MCF 10A (cell line): ENCODE results near the gene MYOT. TPM values are rescaled to one million over a fixed set of nuclear protein-coding genes. Genes with fewer than 3 reads are reported as not detected.

Source experiments
- BruUV-seq: library from RNA; stranded (reverse); fragments of 400-500 nt; replicated peaks from 2 replicates; lab custom pipeline; 2021; lab: Mats Ljungman, UMichigan
- CTCF ChIA-PET: fragments of 300-600 bp; sonication (Branson Sonifier 250); formaldehyde crosslinking; extraction: SDS; loops from one replicate; lab custom pipeline; 2021; ENCODE audit warnings: antibody characterized with exemption, inconsistent platforms; lab: Yijun Ruan, JAX
- POLR2A ChIA-PET: fragments of 300-600, 350-650 bp; sonication (Branson Sonifier 250); formaldehyde crosslinking; extraction: SDS; loops from one replicate; lab custom pipeline; 2020; ENCODE audit warnings: antibody characterized with exemption, inconsistent platforms; lab: Yijun Ruan, JAX
- DNase-seq: peaks from one replicate; pipeline ENCODE4 v3.0.0-alpha.2; 2018; ENCODE audit not compliant: unreplicated experiment
- H3K27ac Mint-ChIP-seq: one replicate; pipeline ENCODE4 v1.8.0; 2022; ENCODE audit warnings: mild to moderate bottlenecking, low read depth, mixed read lengths; ENCODE audit not compliant: unreplicated experiment
- H3K27me3 Mint-ChIP-seq: one replicate; pipeline ENCODE4 v1.8.0; 2022; ENCODE audit warnings: mixed read lengths; ENCODE audit not compliant: insufficient read depth, unreplicated experiment
- H3K36me3 Mint-ChIP-seq: one replicate; pipeline ENCODE4 v1.8.0; 2022; ENCODE audit warnings: mild to moderate bottlenecking, moderate library complexity, mixed read lengths; ENCODE audit not compliant: insufficient read depth, unreplicated experiment
- H3K4me1 Mint-ChIP-seq: one replicate; pipeline ENCODE4 v1.8.0; 2022; ENCODE audit warnings: mixed read lengths; ENCODE audit not compliant: insufficient read depth, unreplicated experiment
- H3K4me3 Mint-ChIP-seq: one replicate; pipeline ENCODE4 v1.8.0; 2022; ENCODE audit warnings: mild to moderate bottlenecking, moderate library complexity, mixed read lengths; ENCODE audit not compliant: unreplicated experiment
- H3K9me3 Mint-ChIP-seq: one replicate; pipeline ENCODE4 v1.8.0; 2022; ENCODE audit warnings: mixed read lengths; ENCODE audit not compliant: unreplicated experiment
- intact Hi-C: fragments of 100-400 bp; cut with micrococcal nuclease; formaldehyde crosslinking; loops from 2 replicates; pipeline ENCODE4 v1.14.1; 2022
- total RNA-seq: library from RNA; stranded (reverse); gene quantifications from 2 replicates; pipeline ENCODE4 v1.2.3, GENCODE V29; 2022
- TF ChIP-seq, protein P1 (sequence below): fragments of 200-600 bp; IDR thresholded peaks from one replicate; pipeline ENCODE4 v1.8.0; 2022; ENCODE audit warnings: antibody characterized with exemption, mild to moderate bottlenecking; ENCODE audit not compliant: unreplicated experiment

MYOT gene
- total RNA-seq, 1 experiment from 2014 or later = not detected

DNA sequence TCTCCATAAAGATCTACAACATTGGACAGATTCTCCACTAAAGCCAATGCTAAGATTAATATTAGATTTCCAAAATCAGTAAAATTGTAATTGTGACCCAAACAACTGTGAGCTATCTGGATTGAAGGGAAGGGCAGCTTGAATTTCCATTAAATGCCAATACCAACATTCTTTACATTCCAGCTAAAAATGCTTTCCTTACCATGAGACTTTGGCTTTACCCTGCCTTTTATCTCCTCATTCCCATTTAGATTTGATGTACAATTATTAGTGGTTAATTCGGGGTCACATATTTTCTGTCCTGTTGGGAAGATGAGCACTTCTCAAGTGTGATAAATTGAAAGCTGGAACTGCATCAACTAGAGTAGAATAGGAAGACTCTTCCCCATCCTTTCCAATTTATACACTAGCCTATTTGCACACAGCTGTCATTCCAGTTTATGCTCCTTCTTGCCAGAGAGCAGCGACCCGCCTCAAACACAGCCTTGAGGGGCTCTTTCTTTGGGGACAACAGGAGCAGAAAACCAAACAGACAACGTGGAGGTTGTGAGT lies 33.1 kb upstream of the MYOT start:
- H3K27ac Mint-ChIP-seq = no peak overlapping the region
- peaks cover 11% of the 10 kb centered on the region for H3K4me1 Mint-ChIP-seq
- ChIA-PET CTCF (interaction anchor here (0.6 to 1.1 kb wide), 5 partner anchors 11 to 205 kb away, joined by 3 to 7 read pairs (median 3); no protein-coding TSS in a partner anchor), POLR2A (interaction anchor here (0.5 to 1.5 kb wide), 7 partner anchors 12 to 198 kb away, joined by 3 to 5 read pairs (median 3); partner anchors contain the start of gene FAM13B)
- H3K9me3 Mint-ChIP-seq = no peaks in the 10 kb centered on the region
- intact Hi-C loops = no loop called here
- no peak overlapping the region for H3K4me3 Mint-ChIP-seq
- H3K27me3 Mint-ChIP-seq = peaks cover 3% of the 10 kb centered on the region
- DNase-seq = no peak
- no peaks in the 10 kb centered on the region for H3K36me3 Mint-ChIP-seq
- no TSS peak for BruUV-seq
- TF ChIP-seq, protein P1, sequence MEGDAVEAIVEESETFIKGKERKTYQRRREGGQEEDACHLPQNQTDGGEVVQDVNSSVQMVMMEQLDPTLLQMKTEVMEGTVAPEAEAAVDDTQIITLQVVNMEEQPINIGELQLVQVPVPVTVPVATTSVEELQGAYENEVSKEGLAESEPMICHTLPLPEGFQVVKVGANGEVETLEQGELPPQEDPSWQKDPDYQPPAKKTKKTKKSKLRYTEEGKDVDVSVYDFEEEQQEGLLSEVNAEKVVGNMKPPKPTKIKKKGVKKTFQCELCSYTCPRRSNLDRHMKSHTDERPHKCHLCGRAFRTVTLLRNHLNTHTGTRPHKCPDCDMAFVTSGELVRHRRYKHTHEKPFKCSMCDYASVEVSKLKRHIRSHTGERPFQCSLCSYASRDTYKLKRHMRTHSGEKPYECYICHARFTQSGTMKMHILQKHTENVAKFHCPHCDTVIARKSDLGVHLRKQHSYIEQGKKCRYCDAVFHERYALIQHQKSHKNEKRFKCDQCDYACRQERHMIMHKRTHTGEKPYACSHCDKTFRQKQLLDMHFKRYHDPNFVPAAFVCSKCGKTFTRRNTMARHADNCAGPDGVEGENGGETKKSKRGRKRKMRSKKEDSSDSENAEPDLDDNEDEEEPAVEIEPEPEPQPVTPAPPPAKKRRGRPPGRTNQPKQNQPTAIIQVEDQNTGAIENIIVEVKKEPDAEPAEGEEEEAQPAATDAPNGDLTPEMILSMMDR = no peak

DNA sequence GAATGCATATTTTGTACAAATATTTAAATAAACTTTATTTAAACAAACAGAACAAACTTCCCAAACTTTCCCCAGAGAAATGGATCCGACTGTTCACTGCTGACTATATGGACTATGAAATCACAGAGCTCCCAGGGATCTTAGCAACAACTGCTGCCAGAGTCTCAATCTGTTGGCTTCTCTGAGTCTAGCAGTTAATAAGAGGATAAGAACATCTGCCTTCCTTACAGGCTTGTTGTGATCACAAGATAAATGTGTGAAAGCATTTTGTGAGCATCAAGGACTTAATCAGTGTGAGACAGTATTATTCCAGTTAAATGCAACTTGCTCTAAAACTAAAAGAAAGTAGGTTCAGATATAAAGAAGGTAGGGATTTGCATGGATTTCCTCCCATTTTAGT lies 31.4 kb upstream of the MYOT start:
- Mint-ChIP-seq H3K27ac (no peak overlapping the region), H3K36me3 (no peaks in the 10 kb centered on the region), H3K4me1 (peaks cover 11% of the 10 kb centered on the region), H3K4me3 (no peak overlapping the region), H3K9me3 (no peaks in the 10 kb centered on the region), H3K27me3 (peaks cover 17% of the 10 kb centered on the region)
- TF ChIP-seq, protein P1 = no peak
- no TSS peak for BruUV-seq
- no peak for DNase-seq
- CTCF ChIA-PET = no interaction called here
- intact Hi-C loops = no loop called here
- POLR2A ChIA-PET = interaction anchor here (0.6 to 1.1 kb wide), 2 partner anchors 11 to 77 kb away, joined by 3 to 4 read pairs; no protein-coding TSS in a partner anchor

DNA sequence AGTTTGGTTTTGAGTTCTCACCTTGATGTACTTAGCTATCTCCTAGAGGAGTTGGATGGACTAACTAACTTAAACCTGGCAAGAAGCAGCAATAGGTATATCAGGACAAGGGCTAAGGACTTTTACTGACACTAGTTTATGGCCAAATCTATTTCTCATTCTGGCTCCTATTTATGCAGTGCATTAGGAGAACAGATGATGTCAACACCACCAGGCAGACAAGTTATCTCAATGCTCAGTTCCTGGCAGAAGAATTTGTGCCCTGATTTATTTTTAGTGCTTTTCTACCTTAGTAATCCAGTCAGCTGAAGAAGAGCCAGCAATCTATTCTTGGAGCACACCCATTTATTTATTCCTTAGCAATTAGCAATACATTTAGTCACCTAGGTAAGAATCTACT lies 30.7 kb upstream of the MYOT start:
- intact Hi-C loops = no loop called here
- DNase-seq = no peak
- Mint-ChIP-seq H3K27me3 (peaks cover 23% of the 10 kb centered on the region), H3K9me3 (no peaks in the 10 kb centered on the region), H3K4me3 (no peak overlapping the region), H3K4me1 (peaks cover 11% of the 10 kb centered on the region), H3K27ac (no peak overlapping the region), H3K36me3 (no peaks in the 10 kb centered on the region)
- no TSS peak for BruUV-seq
- POLR2A ChIA-PET = interaction anchor here (0.6 to 1.2 kb wide), 5 partner anchors 9 to 76 kb away, joined by 3 to 5 read pairs (median 4); no protein-coding TSS in a partner anchor
- TF ChIP-seq, protein P1 = no peak
- CTCF ChIA-PET = no interaction called here

DNA sequence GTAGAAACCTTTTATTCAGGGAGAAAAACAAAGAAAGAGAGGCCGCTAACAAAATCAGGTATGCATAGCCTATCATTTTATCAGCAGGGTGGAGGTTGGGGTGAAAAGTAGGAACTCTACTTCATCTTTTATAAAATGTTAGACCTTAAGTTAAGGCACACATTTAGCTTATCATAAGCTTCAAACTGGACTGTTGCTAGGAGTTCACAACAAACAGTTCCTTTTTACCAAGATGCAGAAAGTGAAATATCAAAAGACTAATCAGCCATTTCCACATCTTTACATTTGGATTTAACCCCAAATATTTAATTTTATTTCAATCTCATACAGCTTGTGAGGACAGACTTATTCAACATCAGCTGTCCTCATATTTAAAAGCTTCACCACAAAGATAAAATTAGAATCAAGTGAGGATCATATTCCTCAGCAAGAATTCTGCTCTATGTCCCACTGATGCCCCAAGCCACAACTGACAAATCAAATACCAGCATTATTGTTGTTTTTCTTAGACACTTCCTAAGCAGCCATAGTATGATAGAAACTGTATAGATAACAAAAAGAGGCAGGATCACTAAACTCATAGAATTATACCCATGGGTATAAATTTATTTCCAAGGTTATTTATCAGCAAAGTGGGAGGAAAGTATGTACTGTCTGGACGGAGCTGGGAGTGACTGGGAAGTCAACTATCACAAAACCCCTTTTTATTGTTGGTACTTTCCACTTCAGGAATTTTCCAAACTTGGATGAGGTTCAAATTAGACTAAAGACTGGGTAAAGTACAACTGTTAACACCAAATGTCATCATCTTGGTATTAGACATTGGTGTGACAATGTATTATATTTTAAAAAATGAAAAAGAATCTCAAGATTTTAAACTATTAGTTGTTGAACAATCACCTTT lies 29.9 kb upstream of the MYOT start:
- Mint-ChIP-seq H3K4me1 (peaks cover 11% of the 10 kb centered on the region), H3K27ac (no peak overlapping the region), H3K4me3 (no peak overlapping the region), H3K9me3 (no peaks in the 10 kb centered on the region), H3K36me3 (no peaks in the 10 kb centered on the region), H3K27me3 (peaks cover 30% of the 10 kb centered on the region)
- ChIA-PET POLR2A (interaction anchor here (0.7 to 1.2 kb wide), 7 partner anchors 8 to 303 kb away, joined by 3 to 5 read pairs (median 4); no protein-coding TSS in a partner anchor), CTCF (interaction anchor here (0.6 kb wide), 1 partner anchor 220 kb away, joined by 3 read pairs; no protein-coding TSS in a partner anchor)
- TF ChIP-seq, protein P1 = no peak
- no TSS peak for BruUV-seq
- DNase-seq = no peak
- intact Hi-C loops = no loop called here
